GM12878 (cell line): ENCODE results near the gene CALY. TPM values are rescaled to one million over a fixed set of nuclear protein-coding genes. Genes with fewer than 3 reads are reported as not detected.

Experiments
- ATAC-seq: fragments of 200-7000 bp; cut with Tn5 transposase; 3 replicates; pipeline ENCODE4 v1.9.1; 2020; ENCODE audit warnings: mild to moderate bottlenecking, moderate library complexity
- BruUV-seq: library from RNA; stranded (reverse); fragments of 400-500 nt; replicated peaks from 2 replicates; lab custom pipeline; 2021; lab: Mats Ljungman, UMichigan
- CTCF ChIA-PET: fragments of 300-600 bp; sonication (Branson Sonifier 250); formaldehyde crosslinking; extraction: SDS; loops from one replicate; lab custom pipeline; 2021; ENCODE audit warnings: inconsistent platforms; lab: Yijun Ruan, JAX
- POLR2A ChIA-PET: fragments of 350-600 bp; formaldehyde crosslinking; extraction: SDS; loops from one replicate; lab custom pipeline; 2021; ENCODE audit warnings: inconsistent platforms; lab: Charles Lee
- RAD21 ChIA-PET: fragments of 300-600 bp; sonication (Branson Sonifier 250); formaldehyde crosslinking; loops from one replicate; lab custom pipeline; 2023; ENCODE audit warnings: antibody characterized with exemption; ENCODE audit not compliant: unreplicated experiment; lab: Charles Lee
- SMC1A ChIA-PET: fragments of 300-600 bp; sonication (Branson Sonifier 250); formaldehyde crosslinking; loops from one replicate; lab custom pipeline; 2023; ENCODE audit not compliant: unreplicated experiment, uncharacterized antibody; lab: Charles Lee
- DNase-seq: peaks from one replicate; pipeline ENCODE4 v3.0.0-alpha.2; 2011; ENCODE audit warnings: low read depth, low spot score
- FAIRE-seq: peaks from 3 replicates; lab custom pipeline; 2011; peaks lifted over from hg19 to GRCh38; lab: Jason Lieb, UNC
- H2AFZ ChIP-seq: 2 replicates; pipeline ENCODE4 v1.6.0; 2011; ENCODE audit warnings: low read depth, low read length, control low read depth; ENCODE audit not compliant: control insufficient read depth
- H3K27ac ChIP-seq: 2 replicates; pipeline ENCODE4 v1.5.1; 2011; ENCODE audit warnings: control low read depth; ENCODE audit not compliant: control insufficient read depth, insufficient read depth
- H3K27me3 ChIP-seq, 2 experiments: replicated peaks in 1 of 2; 2 replicates each; pipeline versions ENCODE4 v1.6.0 to v1.6.1; 2011; ENCODE audit warnings: low read length in 1 of 2; ENCODE audit not compliant: control insufficient read depth in 2 of 2, insufficient read depth in 2 of 2
- H3K36me3 ChIP-seq, 2 experiments: 2 replicates each; pipeline ENCODE4 v1.5.1; 2011; ENCODE audit warnings: low read length in 1 of 2; ENCODE audit not compliant: control insufficient read depth in 2 of 2, insufficient read depth in 2 of 2
- H3K4me1 ChIP-seq: 2 replicates; pipeline ENCODE4 v1.6.1; 2011; ENCODE audit warnings: mild to moderate bottlenecking, low read length, moderate library complexity, mixed read lengths; ENCODE audit not compliant: control insufficient read depth, insufficient read depth
- H3K4me2 ChIP-seq: 2 replicates; pipeline ENCODE4 v1.6.0; 2011; ENCODE audit warnings: control low read depth; ENCODE audit not compliant: control insufficient read depth, insufficient read depth
- H3K4me3 ChIP-seq: fragments of 200-600 bp; sonication (generic); 2 replicates; pipeline ENCODE4 v1.5.1; 2016
- H3K79me2 ChIP-seq: 2 replicates; pipeline ENCODE4 v1.6.0; 2011; ENCODE audit warnings: low read length; ENCODE audit not compliant: control insufficient read depth, insufficient read depth
- H3K9ac ChIP-seq: 2 replicates; pipeline ENCODE4 v1.8.0; 2011; ENCODE audit warnings: low read length, control low read depth, mixed read lengths; ENCODE audit not compliant: control insufficient read depth, insufficient read depth
- H3K9me3 ChIP-seq: replicated peaks from 3 replicates; pipeline ENCODE4 v1.5.1; 2011; ENCODE audit warnings: mild to moderate bottlenecking, low read length; ENCODE audit not compliant: control insufficient read depth, insufficient read depth
- H4K20me1 ChIP-seq: 2 replicates; pipeline ENCODE4 v1.6.0; 2011; ENCODE audit not compliant: control insufficient read depth, insufficient read depth
- ATF2 ChIP-seq: IDR thresholded peaks from 2 replicates; pipeline ENCODE4 v1.6.1; 2012; ENCODE audit warnings: low read length, inconsistent platforms
- CBFB ChIP-seq: IDR thresholded peaks from 2 replicates; pipeline ENCODE4 v1.6.1; 2016; ENCODE audit warnings: antibody characterized with exemption, low read depth
- CBX3 ChIP-seq: fragments of 200-600 bp; sonication (generic); IDR thresholded peaks from 2 replicates; pipeline ENCODE4 v1.6.1; 2016; ENCODE audit warnings: low read depth, borderline replicate concordance
- CEBPZ ChIP-seq: fragments of 150-350 bp; IDR thresholded peaks from 2 replicates; pipeline ENCODE4 v1.6.1; 2016; ENCODE audit warnings: low read depth, low read length
- CHD2 ChIP-seq: IDR thresholded peaks from 2 replicates; pipeline ENCODE4 v1.6.1; 2011; ENCODE audit warnings: low read depth, low read length, improper control_type of control experiment, borderline replicate concordance
- GATAD2B ChIP-seq: fragments of 450-650 bp; conservative IDR thresholded peaks from 2 replicates; pipeline ENCODE4 v1.6.1; 2017; ENCODE audit warnings: low read depth, mild to moderate bottlenecking, moderate library complexity
- HCFC1 ChIP-seq: fragments of 150-350 bp; IDR thresholded peaks from 2 replicates; pipeline ENCODE4 v1.6.1; 2014; ENCODE audit warnings: low read length
- IKZF1 ChIP-seq: fragments of 450-650 bp; conservative IDR thresholded peaks from 2 replicates; pipeline ENCODE4 v1.6.1; 2017; ENCODE audit warnings: antibody characterized with exemption, mild to moderate bottlenecking
- MEF2A ChIP-seq: IDR thresholded peaks from 2 replicates; pipeline ENCODE4 v1.6.1; 2011; ENCODE audit warnings: low read depth, mild to moderate bottlenecking, low read length, moderate library complexity; ENCODE audit not compliant: insufficient read depth
- MTA2 ChIP-seq: fragments of 450-650 bp; IDR thresholded peaks from 2 replicates; pipeline ENCODE4 v1.6.1; 2016; ENCODE audit warnings: low read depth, mild to moderate bottlenecking, moderate library complexity
- NFYB ChIP-seq: IDR thresholded peaks from 2 replicates; pipeline ENCODE4 v1.6.1; 2011; ENCODE audit warnings: low read depth, mild to moderate bottlenecking, low read length, improper control_type of control experiment, moderate library complexity; ENCODE audit not compliant: insufficient read depth
- PRDM15 ChIP-seq: fragments of 450-650 bp; formaldehyde crosslinking; IDR thresholded peaks from 2 replicates; pipeline ENCODE4 v1.4.0; 2020; ENCODE audit warnings: mild to moderate bottlenecking, moderate library complexity
- RCOR1 ChIP-seq: conservative IDR thresholded peaks from 2 replicates; pipeline ENCODE4 v1.6.1; 2012; ENCODE audit warnings: low read depth, low read length, improper control_type of control experiment
- RUNX3 ChIP-seq: IDR thresholded peaks from 2 replicates; pipeline ENCODE4 v1.6.1; 2012; ENCODE audit warnings: low read length, inconsistent platforms
- WGBS: methylation state at CpG from one replicate; pipeline ENCODE4 v1.1.6; 2016; ENCODE audit warnings: low lambda C conversion rate; ENCODE audit not compliant: insufficient replicate concordance, insufficient coverage; ENCODE audit errors: missing lambda C conversion rate; 5-methylcytosine and 5-hydroxymethylcytosine counted together
- in situ Hi-C: fragments of 300-500 bp; cut with MboI; formaldehyde crosslinking; loops from 9 replicates; pipeline ENCODE4 v1.14.3; 2018; ENCODE audit warnings: mixed read lengths
- intact Hi-C: fragments of 100-400 bp; cut with micrococcal nuclease; formaldehyde crosslinking; loops from one replicate; pipeline ENCODE4 v1.14.2; 2022; ENCODE audit not compliant: unreplicated experiment
- polyA plus RNA-seq, 11 experiments: library from polyadenylated mRNA; depleted of rRNA in 4 of 11; unstranded in 6 of 11; stranded (reverse) in 5 of 11; fragments of >200 nt; fragmentation: Nextera tagmentation in 4 of 11; fragmentation: Illumina TruSeq in 1 of 11; extraction: Ambion mirVana in 4 of 11; extraction: Trizol in 1 of 11; gene quantifications; 1 replicate in 1 of 11; 2 replicates in 10 of 11; pipeline versions ENCODE4 v1.2.1 to v1.2.3, GENCODE V29; 2011 to 2016; ENCODE audit warnings: inconsistent platforms in 2 of 11, missing spikeins in 2 of 11, low read depth in 1 of 11
- total RNA-seq, 4 experiments: library from RNA; depleted of rRNA in 3 of 4; stranded (reverse); fragments of >200 nt in 3 of 4; fragmentation: Illumina TruSeq in 1 of 4; extraction: Trizol in 1 of 4; gene quantifications; 2 replicates each; pipeline versions ENCODE4 v1.2.1 to v1.2.3, GENCODE V29; 2013 to 2021
- TF ChIP-seq, protein P1 (sequence below): fragments of 450-650 bp; IDR thresholded peaks from 2 replicates; pipeline ENCODE4 v1.6.1; 2014; ENCODE audit warnings: mild to moderate bottlenecking

The CALY gene
- total and polyA plus RNA-seq, 10 of the 15 experiments (the other 5 are each of a cell fraction or from before 2014, with no cell fraction given): 0.07 TPM; not detected in 9

DNA sequence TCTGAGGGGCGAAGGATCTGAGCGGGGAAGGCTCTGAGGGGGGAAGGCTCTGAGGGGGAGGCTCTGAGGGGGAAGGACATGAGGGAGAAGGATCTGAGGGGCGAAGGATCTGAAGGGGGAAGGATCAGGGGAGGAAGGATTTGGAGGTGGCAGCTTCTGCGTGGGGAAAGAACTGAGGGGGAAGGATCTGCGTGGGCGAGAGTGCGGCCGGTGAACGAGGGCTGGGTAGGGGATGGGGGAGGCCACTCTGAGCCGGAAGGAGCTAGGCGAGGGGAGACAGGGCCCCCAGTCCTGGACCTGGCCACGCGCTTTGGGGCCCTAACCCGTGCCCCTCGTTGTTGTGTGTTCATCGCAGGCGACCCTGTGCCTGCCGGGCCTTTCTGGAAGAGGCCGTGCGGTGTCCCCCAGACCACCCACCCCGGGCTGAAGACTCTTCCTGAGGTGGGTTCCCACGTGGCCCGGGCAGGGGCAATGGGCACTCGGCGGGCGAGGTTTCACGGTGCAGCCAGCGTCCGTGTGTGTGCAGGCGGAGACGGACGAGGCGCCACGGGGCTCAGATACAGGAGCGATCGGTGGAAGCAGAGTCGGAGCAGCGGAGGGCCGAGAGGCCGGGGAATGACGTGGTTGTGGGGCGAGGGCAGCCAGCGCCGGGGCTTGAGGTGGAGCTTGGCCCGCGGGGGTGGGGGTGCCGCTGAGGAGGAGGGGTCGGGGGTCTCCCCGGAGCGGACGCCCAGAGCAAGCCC is 2.0 kb downstream of the CALY start:
- RAD21 ChIA-PET: no interaction called here
- 32% methylated on average over 31 of the region's 51 CpGs for WGBS
- DNase-seq (no peak), FAIRE-seq (no peak), ATAC-seq (peak; percentile 31)
- TF ChIP-seq RUNX3 (no peak), MTA2 (no peak), CEBPZ (no peak), IKZF1 (no peak), PRDM15 (CRISPR knock-in tag) (no peak), CHD2 (no peak), CBFB (no peak), MEF2A (no peak), ATF2 (no peak), RCOR1 (no peak), HCFC1 (no peak), CBX3 (no peak), NFYB (no peak), GATAD2B (no peak)
- TF ChIP-seq, protein P1, sequence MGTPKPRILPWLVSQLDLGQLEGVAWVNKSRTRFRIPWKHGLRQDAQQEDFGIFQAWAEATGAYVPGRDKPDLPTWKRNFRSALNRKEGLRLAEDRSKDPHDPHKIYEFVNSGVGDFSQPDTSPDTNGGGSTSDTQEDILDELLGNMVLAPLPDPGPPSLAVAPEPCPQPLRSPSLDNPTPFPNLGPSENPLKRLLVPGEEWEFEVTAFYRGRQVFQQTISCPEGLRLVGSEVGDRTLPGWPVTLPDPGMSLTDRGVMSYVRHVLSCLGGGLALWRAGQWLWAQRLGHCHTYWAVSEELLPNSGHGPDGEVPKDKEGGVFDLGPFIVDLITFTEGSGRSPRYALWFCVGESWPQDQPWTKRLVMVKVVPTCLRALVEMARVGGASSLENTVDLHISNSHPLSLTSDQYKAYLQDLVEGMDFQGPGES: no peak
- intact Hi-C loops (no loop called here), in situ Hi-C loops (no loop called here)
- Histone ChIP-seq H3K9ac (no peak overlapping the region), H4K20me1 (no peaks in the 10 kb centered on the region), H3K36me3 (no peaks in the 10 kb centered on the region), H3K27me3 (peaks cover 5 to 12% of the 10 kb centered on the region in 2 experiments), H3K27ac (no peak overlapping the region), H3K9me3 (no peaks in the 10 kb centered on the region; the same call in 2 of the 3 replicates), H3K4me3 (no peak overlapping the region), H3K79me2 (no peaks in the 10 kb centered on the region), H2AFZ (no peak overlapping the region), H3K4me1 (no peaks in the 10 kb centered on the region), H3K4me2 (0 out of 2 replicates have a peak overlapping the region, but pooled peaks have one; percentile 2)
- POLR2A ChIA-PET: no interaction called here
- CTCF ChIA-PET: no interaction called here
- SMC1A ChIA-PET: no interaction called here
- no TSS peak for BruUV-seq
